WTC11 (cell line): ENCODE data around the gene RAD17. TPM values are rescaled to one million over a fixed set of nuclear protein-coding genes. Genes with fewer than 3 reads are reported as not detected.

ENCODE experiments used
- ATAC-seq: fragments of 200-7000 bp; cut with Tn5 transposase; 2 replicates; pipeline ENCODE4 v1.10.0; 2021; ENCODE audit warnings: mild to moderate bottlenecking, moderate library complexity
- CTCF ChIA-PET: fragments of 300-600 bp; sonication (Branson Sonifier 250); formaldehyde crosslinking; loops from one replicate; lab custom pipeline; 2021; ENCODE audit warnings: antibody characterized with exemption; lab: Charles Lee
- POLR2A ChIA-PET: fragments of 350-600 bp; sonication (Branson Sonifier 250); formaldehyde crosslinking; loops from one replicate; lab custom pipeline; 2021; ENCODE audit warnings: antibody characterized with exemption; lab: Charles Lee
- DNase-seq: peaks from one replicate; pipeline ENCODE4 v3.0.0; 2021; ENCODE audit warnings: low spot score
- H3K27ac Mint-ChIP-seq: 2 replicates; pipeline ENCODE4 v1.8.0; 2021; ENCODE audit warnings: mixed read lengths
- H3K27me3 Mint-ChIP-seq: 2 replicates; pipeline ENCODE4 v1.8.0; 2021; ENCODE audit warnings: low read depth, mild to moderate bottlenecking, moderate library complexity, mixed read lengths
- H3K36me3 Mint-ChIP-seq: 2 replicates; pipeline ENCODE4 v1.8.0; 2021; ENCODE audit warnings: mixed read lengths
- H3K4me1 Mint-ChIP-seq: 2 replicates; pipeline ENCODE4 v1.8.0; 2022; ENCODE audit warnings: mixed read lengths
- H3K4me3 Mint-ChIP-seq: 2 replicates; pipeline ENCODE4 v1.8.0; 2021; ENCODE audit warnings: mild to moderate bottlenecking, moderate library complexity, mixed read lengths
- H3K9me3 Mint-ChIP-seq: 2 replicates; pipeline ENCODE4 v1.8.0; 2021; ENCODE audit warnings: mixed read lengths
- AFF4 ChIP-seq: sonication (generic); formaldehyde crosslinking; IDR thresholded peaks from 2 replicates; pipeline ENCODE4 v1.8.1; 2023; ENCODE audit warnings: mild to moderate bottlenecking, missing genetic modification reagents, borderline replicate concordance
- ATF1 ChIP-seq: sonication (generic); formaldehyde crosslinking; IDR thresholded peaks from 2 replicates; pipeline ENCODE4 v1.8.1; 2023; ENCODE audit warnings: mild to moderate bottlenecking, moderate library complexity, missing genetic modification reagents
- ATF2 ChIP-seq: sonication (generic); formaldehyde crosslinking; IDR thresholded peaks from 2 replicates; pipeline ENCODE4 v1.8.1; 2022; ENCODE audit warnings: low read depth, missing genetic modification reagents, borderline replicate concordance
- E2F1 ChIP-seq: sonication (generic); formaldehyde crosslinking; IDR thresholded peaks from 2 replicates; pipeline ENCODE4 v1.8.0; 2022; ENCODE audit warnings: mild to moderate bottlenecking, missing genetic modification reagents
- ERG ChIP-seq: fragments of 250-450 bp; sonication (Bioruptor Pico); IDR thresholded peaks from 2 replicates; pipeline ENCODE4 v1.8.0; 2021; ENCODE audit warnings: mild to moderate bottlenecking
- ESRRA ChIP-seq: sonication (generic); formaldehyde crosslinking; IDR thresholded peaks from 2 replicates; pipeline ENCODE4 v1.8.1; 2022; ENCODE audit warnings: mild to moderate bottlenecking, missing genetic modification reagents, borderline replicate concordance
- FOXK1 ChIP-seq: sonication (generic); formaldehyde crosslinking; IDR thresholded peaks from 2 replicates; pipeline ENCODE4 v1.8.0; 2022; ENCODE audit warnings: mild to moderate bottlenecking, moderate library complexity, missing genetic modification reagents
- GABPB1 ChIP-seq: sonication (generic); formaldehyde crosslinking; IDR thresholded peaks from 2 replicates; pipeline ENCODE4 v1.8.1; 2023; ENCODE audit warnings: mild to moderate bottlenecking, missing genetic modification reagents
- GTF2I ChIP-seq: fragments of 250-450 bp; sonication (Bioruptor Pico); conservative IDR thresholded peaks from 2 replicates; pipeline ENCODE4 v1.4.0; 2021; ENCODE audit warnings: mild to moderate bottlenecking
- IRF2 ChIP-seq: sonication (generic); formaldehyde crosslinking; IDR thresholded peaks from 2 replicates; pipeline ENCODE4 v1.8.0; 2022; ENCODE audit warnings: low read depth, missing genetic modification reagents, borderline replicate concordance
- MAX ChIP-seq: sonication (generic); formaldehyde crosslinking; IDR thresholded peaks from 2 replicates; pipeline ENCODE4 v1.8.0; 2022; ENCODE audit warnings: mild to moderate bottlenecking, missing genetic modification reagents
- MXD4 ChIP-seq: fragments of 250-450 bp; sonication (Bioruptor Pico); IDR thresholded peaks from 2 replicates; pipeline ENCODE4 v1.8.0; 2021; ENCODE audit warnings: mild to moderate bottlenecking, moderate library complexity, borderline replicate concordance
- NFATC4 ChIP-seq: fragments of 250-450 bp; sonication (Bioruptor Pico); IDR thresholded peaks from 2 replicates; pipeline ENCODE4 v1.9.0; 2021; ENCODE audit warnings: mild to moderate bottlenecking
- NR2C2 ChIP-seq: sonication (generic); formaldehyde crosslinking; IDR thresholded peaks from 2 replicates; pipeline ENCODE4 v1.8.0; 2022; ENCODE audit warnings: mild to moderate bottlenecking, missing genetic modification reagents
- NR3C1 ChIP-seq: sonication (generic); formaldehyde crosslinking; conservative IDR thresholded peaks from 2 replicates; pipeline ENCODE4 v1.8.1; 2023; ENCODE audit warnings: low read depth, mild to moderate bottlenecking, missing genetic modification reagents
- TCF7 ChIP-seq: sonication (generic); formaldehyde crosslinking; IDR thresholded peaks from 2 replicates; pipeline ENCODE4 v1.8.0; 2022; ENCODE audit warnings: mild to moderate bottlenecking, low read depth, missing genetic modification reagents, moderate library complexity
- USF1 ChIP-seq: sonication (generic); formaldehyde crosslinking; IDR thresholded peaks from 2 replicates; pipeline ENCODE4 v1.8.0; 2022; ENCODE audit warnings: mild to moderate bottlenecking, missing genetic modification reagents
- ZNF138 ChIP-seq: sonication (generic); formaldehyde crosslinking; conservative IDR thresholded peaks from 2 replicates; pipeline ENCODE4 v1.8.1; 2022; ENCODE audit warnings: mild to moderate bottlenecking, moderate library complexity, missing genetic modification reagents
- ZNF423 ChIP-seq: fragments of 250-450 bp; sonication (Bioruptor Pico); IDR thresholded peaks from 2 replicates; pipeline ENCODE4 v2.1.2; 2022; ENCODE audit warnings: mild to moderate bottlenecking, moderate library complexity
- ZSCAN18 ChIP-seq: fragments of 250-450 bp; sonication (Bioruptor Pico); IDR thresholded peaks from 2 replicates; pipeline ENCODE4 v2.1.2; 2022; ENCODE audit warnings: mild to moderate bottlenecking, moderate library complexity
- total RNA-seq: library from RNA; stranded (reverse); gene quantifications from 3 replicates; pipeline ENCODE4 v1.2.3, GENCODE V29; 2021

Gene RAD17
- total RNA-seq, 1 experiment from 2014 or later, result 32.6 TPM

- no peak overlapping the region for H3K27ac Mint-ChIP-seq
- TF ChIP-seq NFATC4 (CRISPR knock-in tag), result no peak
- no peak for TF ChIP-seq ATF1
- no peak for TF ChIP-seq GTF2I (CRISPR knock-in tag)
- TF ChIP-seq ZNF423 (CRISPR knock-in tag), result no peak
- TF ChIP-seq IRF2, result no peak
- TF ChIP-seq ZNF138 (CRISPR knock-in tag), result no peak
- TF ChIP-seq ERG (CRISPR knock-in tag), result no peak
- TF ChIP-seq GABPB1 (CRISPR knock-in tag), result no peak
- TF ChIP-seq, all 79 proteins: peak for 0
- ChIA-PET CTCF (interaction anchor here (0.6 kb wide), 1 partner anchor 269 kb away, joined by 4 read pairs; no protein-coding TSS in a partner anchor), POLR2A (no interaction called here)
- H3K27me3 Mint-ChIP-seq, result no peaks in the 10 kb centered on the region
- no peak for DNase-seq
- H3K4me3 Mint-ChIP-seq, result no peak overlapping the region
- no peaks in the 10 kb centered on the region for H3K4me1 Mint-ChIP-seq
- peaks cover 4% of the 10 kb centered on the region; the same call in 1 of the 2 replicates for H3K9me3 Mint-ChIP-seq
- no peak for ATAC-seq
- no peaks in the 10 kb centered on the region for H3K36me3 Mint-ChIP-seq
Measured at GRCh38 chr5:69341520-69342161, 28.0 kb upstream of the RAD17 start.

GRCh38 chr5:69343083-69343482 lies 26.5 kb upstream of the RAD17 start:
- no peaks in the 10 kb centered on the region for H3K4me1 Mint-ChIP-seq
- POLR2A ChIA-PET, result interaction anchor here (0.8 kb wide), 1 partner anchor 153 kb away, joined by 3 read pairs; no protein-coding TSS in a partner anchor

GRCh38 chr5:69350664-69351063 lies 19.0 kb upstream of the RAD17 start:
- peaks cover 28% of the 10 kb centered on the region for H3K36me3 Mint-ChIP-seq
- no peak overlapping the region for H3K4me3 Mint-ChIP-seq
- H3K4me1 Mint-ChIP-seq, result no peaks in the 10 kb centered on the region
- DNase-seq (no peak), ATAC-seq (no peak)
- ChIA-PET CTCF (no interaction called here), POLR2A (no interaction called here)
- no peaks in the 10 kb centered on the region for H3K27me3 Mint-ChIP-seq
- H3K27ac Mint-ChIP-seq, result no peak overlapping the region
- 0 out of 2 replicates have a peak, but pooled peaks cover 3% of the 10 kb centered on the region for H3K9me3 Mint-ChIP-seq
- TF ChIP-seq GTF2I (CRISPR knock-in tag), result no peak
- TF ChIP-seq USF1 (CRISPR knock-in tag), result no peak
- TF ChIP-seq TCF7 (CRISPR knock-in tag), result no peak
- no peak for TF ChIP-seq ATF2
- no peak for TF ChIP-seq MAX (CRISPR knock-in tag)
- no peak for TF ChIP-seq ESRRA (CRISPR knock-in tag)
- TF ChIP-seq NFATC4 (CRISPR knock-in tag), result no peak
- TF ChIP-seq NR2C2 (CRISPR knock-in tag), result no peak
- TF ChIP-seq E2F1 (CRISPR knock-in tag), result no peak
- no peak for TF ChIP-seq MXD4 (CRISPR knock-in tag)
- no peak for TF ChIP-seq AFF4 (CRISPR knock-in tag)

More at GRCh38 chr5:69343083-69343482, 26.5 kb upstream of the RAD17 start:
- CTCF ChIA-PET, result no interaction called here
- no peak for ATAC-seq
- Mint-ChIP-seq H3K4me3 (no peak overlapping the region), H3K36me3 (no peaks in the 10 kb centered on the region), H3K27ac (no peak overlapping the region), H3K27me3 (no peaks in the 10 kb centered on the region), H3K9me3 (peaks cover 4% of the 10 kb centered on the region; the same call in 1 of the 2 replicates)
- TF ChIP-seq FOXK1 (CRISPR knock-in tag), result no peak
- TF ChIP-seq ZSCAN18 (CRISPR knock-in tag), result no peak
- no peak for TF ChIP-seq ESRRA (CRISPR knock-in tag)
- TF ChIP-seq NR3C1 (CRISPR knock-in tag), result no peak
- DNase-seq, result no peak
